K562 (cell line): ENCODE measurements around the gene PSPH. TPM values are rescaled to one million over a fixed set of nuclear protein-coding genes. Genes with fewer than 3 reads are reported as not detected.

Experiments used
- HBP1 ChIP-seq: fragments of 450-650 bp; formaldehyde crosslinking; IDR thresholded peaks from 2 replicates; pipeline ENCODE4 v1.4.0; 2022; ENCODE audit warnings: missing genetic modification characterization
- MLLT1 ChIP-seq, 2 experiments: fragments of 450-650 bp; IDR thresholded peaks; 2 replicates each; pipeline ENCODE4 v1.6.1; 2016
- THRB ChIP-seq: fragments of 450-650 bp; formaldehyde crosslinking; conservative IDR thresholded peaks from 2 replicates; pipeline ENCODE4 v1.4.0; 2022; ENCODE audit warnings: mild to moderate bottlenecking, missing genetic modification characterization
- ZBTB5 ChIP-seq: fragments of 450-650 bp; IDR thresholded peaks from 2 replicates; pipeline ENCODE4 v1.6.1; 2017; ENCODE audit warnings: antibody characterized with exemption
- polyA plus RNA-seq, 8 experiments: library from polyadenylated mRNA; depleted of rRNA in 4 of 8; stranded (reverse) in 5 of 8; unstranded in 3 of 8; fragments of >200 nt; fragmentation: Nextera tagmentation in 2 of 8; fragmentation: Illumina TruSeq in 1 of 8; extraction: Ambion mirVana in 2 of 8; extraction: Trizol in 1 of 8; gene quantifications; 2 replicates each; pipeline versions ENCODE4 v1.2.1 to v1.2.3, GENCODE V29; 2011 to 2014; ENCODE audit warnings: inconsistent platforms in 1 of 8, missing spikeins in 1 of 8
- total RNA-seq, 7 experiments: library from RNA; depleted of rRNA in 6 of 7; stranded (reverse); fragments of >200 nt in 6 of 7; fragmentation: Illumina TruSeq in 2 of 7; extraction: Trizol in 2 of 7; gene quantifications; 2 replicates each; pipeline versions ENCODE4 v1.2.1 to v1.2.3, GENCODE V29; 2011 to 2021; ENCODE audit warnings: low replicate concordance in 1 of 7

The PSPH gene
- total and polyA plus RNA-seq, 9 of the 15 experiments (the other 6 are each of a cell fraction or from before 2014, with no cell fraction given), result 6.3 to 46.8 (median 20.2) TPM

- peak; percentile 74; the same call in 1 of the 2 replicates for TF ChIP-seq THRB
- peak in 1 of 2 experiments; percentile 67; a peak in 1 of 4 replicates for TF ChIP-seq MLLT1 (IDR thresholded peaks at IDR 0.05)
- TF ChIP-seq HBP1 (CRISPR knock-in tag), result 0 out of 2 replicates have a peak, but pooled peaks have one; percentile 64
- TF ChIP-seq ZBTB5, result 0 out of 2 replicates have a peak, but pooled peaks have one; percentile 51
These were observed 87.6 kb downstream of the PSPH start (continued) for GRCh38 chr7:55963584-55964168.
